HepG2 (cell line): ENCODE results near the gene CTXN1. TPM values are rescaled to one million over a fixed set of nuclear protein-coding genes. Genes with fewer than 3 reads are reported as not detected.

Experiments used
- CBX2 ChIP-seq, 2 experiments: fragments of 200-600 bp in 1 of 2; sonication (generic); formaldehyde crosslinking in 1 of 2; IDR thresholded peaks; 2 replicates each; pipeline versions ENCODE4 v1.7.0 to v1.8.1; 2018 to 2022; ENCODE audit warnings: low read depth in 2 of 2, low read length in 1 of 2, mild to moderate bottlenecking in 1 of 2, missing genetic modification reagents in 1 of 2
- CCDC6 ChIP-seq: sonication (generic); formaldehyde crosslinking; IDR thresholded peaks from 2 replicates; pipeline ENCODE4 v1.8.1; 2022; ENCODE audit warnings: mild to moderate bottlenecking, missing genetic modification reagents, moderate library complexity
- CTCF ChIP-seq: sonication (generic); formaldehyde crosslinking; IDR thresholded peaks from 2 replicates; pipeline ENCODE4 v1.5.0; 2020; ENCODE audit warnings: mild to moderate bottlenecking, missing genetic modification reagents, moderate library complexity
- FIP1L1 ChIP-seq: fragments of 200-400 bp; formaldehyde crosslinking; IDR thresholded peaks from 2 replicates; pipeline ENCODE4 v1.6.1; 2018; ENCODE audit warnings: low read depth, mild to moderate bottlenecking, low read length, moderate library complexity, borderline replicate concordance; ENCODE audit not compliant: insufficient read depth
- GATAD2A ChIP-seq: IDR thresholded peaks from 2 replicates; pipeline ENCODE4 v1.6.1; 2016
- ISL2 ChIP-seq: sonication (generic); formaldehyde crosslinking; IDR thresholded peaks from 2 replicates; pipeline ENCODE4 v1.5.0; 2020; ENCODE audit warnings: missing genetic modification reagents
- KLF11 ChIP-seq: IDR thresholded peaks from 2 replicates; pipeline ENCODE4 v1.6.1; 2016; ENCODE audit warnings: missing compliant biosample characterization
- MAFF ChIP-seq: IDR thresholded peaks from 2 replicates; pipeline ENCODE4 v1.6.1; 2011; ENCODE audit warnings: low read depth, low read length, improper control_type of control experiment
- MTF1 ChIP-seq: sonication (generic); formaldehyde crosslinking; IDR thresholded peaks from 2 replicates; pipeline ENCODE4 v1.5.0; 2020; ENCODE audit warnings: missing genetic modification reagents
- POGK ChIP-seq: sonication (generic); formaldehyde crosslinking; conservative IDR thresholded peaks from 2 replicates; pipeline ENCODE4 v1.8.0; 2022; ENCODE audit warnings: mild to moderate bottlenecking, moderate library complexity, missing genetic modification reagents
- SNAI1 ChIP-seq: sonication (generic); formaldehyde crosslinking; IDR thresholded peaks from 2 replicates; pipeline ENCODE4 v1.5.0; 2020; ENCODE audit warnings: mild to moderate bottlenecking, missing genetic modification reagents, borderline replicate concordance
- SSRP1 ChIP-seq: IDR thresholded peaks from 2 replicates; pipeline ENCODE4 v1.6.1; 2016; ENCODE audit warnings: control low read depth
- ZBTB26 ChIP-seq: IDR thresholded peaks from 2 replicates; pipeline ENCODE4 v1.6.1; 2016; ENCODE audit warnings: missing compliant biosample characterization, missing genetic modification reagents, borderline replicate concordance
- ZBTB4 ChIP-seq: sonication (generic); formaldehyde crosslinking; IDR thresholded peaks from 2 replicates; pipeline ENCODE4 v1.4.0; 2020; ENCODE audit warnings: missing genetic modification reagents, mild to moderate bottlenecking, borderline replicate concordance
- ZFP37 ChIP-seq: sonication (generic); formaldehyde crosslinking; IDR thresholded peaks from 2 replicates; pipeline ENCODE4 v1.4.0; 2020; ENCODE audit warnings: missing genetic modification reagents, borderline replicate concordance
- ZNF552 ChIP-seq: sonication (generic); formaldehyde crosslinking; IDR thresholded peaks from 2 replicates; pipeline ENCODE4 v1.9.0; 2022; ENCODE audit warnings: missing genetic modification reagents, mild to moderate bottlenecking, borderline replicate concordance
- ZNF777 ChIP-seq: sonication (generic); formaldehyde crosslinking; IDR thresholded peaks from 2 replicates; pipeline ENCODE4 v1.4.0; 2020; ENCODE audit warnings: missing genetic modification reagents
- ZSCAN21 ChIP-seq: sonication (generic); formaldehyde crosslinking; IDR thresholded peaks from 2 replicates; pipeline ENCODE4 v1.8.0; 2022; ENCODE audit warnings: mild to moderate bottlenecking, missing genetic modification reagents, moderate library complexity, borderline replicate concordance
- polyA plus RNA-seq, 8 experiments: library from polyadenylated mRNA; depleted of rRNA in 3 of 8; stranded (reverse) in 7 of 8; unstranded in 1 of 8; fragments of >200 nt; fragmentation: Illumina TruSeq in 4 of 8; extraction: Trizol in 4 of 8; gene quantifications; 2 replicates each; pipeline versions ENCODE4 v1.2.1 to v1.2.3, GENCODE V29; 2011 to 2016; ENCODE audit warnings: low read depth in 4 of 8, missing spikeins in 1 of 8, mixed read lengths in 1 of 8; ENCODE audit not compliant: insufficient read depth in 1 of 8
- total RNA-seq, 5 experiments: library from RNA; depleted of rRNA; stranded (reverse); fragments of >200 nt; fragmentation: Illumina TruSeq; extraction: Trizol; gene quantifications; 2 replicates each; pipeline ENCODE4 v1.2.3, GENCODE V29; 2016; ENCODE audit warnings: low read depth in 1 of 5
- TF ChIP-seq, protein P1 (sequence below): IDR thresholded peaks from 2 replicates; pipeline ENCODE4 v1.6.1; 2016

Gene CTXN1
- total and polyA plus RNA-seq, 2 of the 13 experiments (the other 11 are each of a cell fraction or from before 2014, with no cell fraction given), result 0.11 TPM; not detected in 1

DNA sequence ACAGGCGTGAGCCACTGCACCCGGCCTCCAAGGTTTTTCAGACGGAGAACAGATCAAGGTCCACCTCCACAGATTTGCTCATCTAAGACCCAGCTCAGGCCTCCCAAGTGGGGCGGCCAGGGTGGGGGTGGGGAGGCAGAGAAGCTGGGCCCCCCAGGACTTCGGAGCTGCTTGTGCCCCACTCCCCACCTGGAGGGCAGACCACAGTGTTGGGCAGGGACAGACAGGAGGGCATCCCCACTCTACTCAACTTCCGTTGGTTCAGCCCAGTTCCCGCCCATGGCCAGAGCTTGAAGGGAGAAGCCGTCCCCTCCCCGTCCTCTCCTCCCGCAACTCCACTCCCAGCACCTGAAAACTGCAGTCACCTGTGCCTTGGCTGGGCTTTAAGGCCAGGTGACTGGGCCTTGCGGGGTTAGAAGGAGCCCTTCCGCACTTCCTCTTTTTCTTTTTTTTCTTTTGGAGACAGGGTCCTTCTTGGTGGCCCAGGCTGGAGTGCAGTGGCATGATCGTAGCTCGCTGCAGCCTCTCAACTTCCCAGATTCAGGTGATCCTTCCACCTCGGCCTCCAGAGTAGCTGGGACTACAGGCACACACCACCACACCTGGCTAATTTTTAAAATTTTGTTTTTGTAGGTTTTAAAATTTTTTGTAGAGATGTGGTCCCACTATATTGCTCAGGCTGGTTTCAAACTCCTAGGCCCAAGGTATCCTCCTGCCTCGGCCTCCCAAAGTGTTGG is 38.4 kb downstream of the CTXN1 start (continued):
- TF ChIP-seq, protein P1, sequence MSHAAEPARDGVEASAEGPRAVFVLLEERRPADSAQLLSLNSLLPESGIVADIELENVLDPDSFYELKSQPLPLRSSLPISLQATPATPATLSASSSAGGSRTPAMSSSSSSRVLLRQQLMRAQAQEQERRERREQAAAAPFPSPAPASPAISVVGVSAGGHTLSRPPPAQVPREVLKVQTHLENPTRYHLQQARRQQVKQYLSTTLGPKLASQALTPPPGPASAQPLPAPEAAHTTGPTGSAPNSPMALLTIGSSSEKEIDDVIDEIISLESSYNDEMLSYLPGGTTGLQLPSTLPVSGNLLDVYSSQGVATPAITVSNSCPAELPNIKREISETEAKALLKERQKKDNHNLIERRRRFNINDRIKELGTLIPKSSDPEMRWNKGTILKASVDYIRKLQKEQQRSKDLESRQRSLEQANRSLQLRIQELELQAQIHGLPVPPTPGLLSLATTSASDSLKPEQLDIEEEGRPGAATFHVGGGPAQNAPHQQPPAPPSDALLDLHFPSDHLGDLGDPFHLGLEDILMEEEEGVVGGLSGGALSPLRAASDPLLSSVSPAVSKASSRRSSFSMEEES (CRISPR knock-in tag), result no peak
- TF ChIP-seq ZBTB4 (CRISPR knock-in tag), result 0 out of 2 replicates have a peak, but pooled peaks have one; percentile 32
- peak; percentile 49; the same call in 1 of the 2 replicates for TF ChIP-seq POGK
- no peak for TF ChIP-seq CCDC6 (CRISPR knock-in tag)
- TF ChIP-seq CTCF, result no peak
- no peak for TF ChIP-seq ZBTB26
- 0 out of 2 replicates have a peak, but pooled peaks have one; percentile 18 for TF ChIP-seq ISL2 (CRISPR knock-in tag)
- TF ChIP-seq GATAD2A (CRISPR knock-in tag), result peak; percentile 25; the same call in 1 of the 2 replicates
- 0 out of 2 replicates have a peak, but pooled peaks have one; percentile 37 for TF ChIP-seq ZNF777
- TF ChIP-seq ZNF552 (CRISPR knock-in tag), result 0 out of 2 replicates have a peak, but pooled peaks have one; percentile 35
- no peak for TF ChIP-seq SSRP1 (CRISPR knock-in tag)
- no peak for TF ChIP-seq MTF1
- TF ChIP-seq ZSCAN21, result 0 out of 2 replicates have a peak, but pooled peaks have one; percentile 11
- TF ChIP-seq SNAI1 (CRISPR knock-in tag), result no peak
- TF ChIP-seq ZFP37 (CRISPR knock-in tag), result no peak
- no peak for TF ChIP-seq CBX2 (IDR thresholded peaks at IDR 0.05; ENCODE audit: low read depth, low read length)
- TF ChIP-seq CBX2 (CRISPR knock-in tag; IDR thresholded peaks at IDR 0.05; ENCODE audit: low read depth), result no peak
- TF ChIP-seq KLF11 (CRISPR knock-in tag), result no peak
- no peak for TF ChIP-seq FIP1L1
- TF ChIP-seq MAFF, result no peak
